PFSK-1 (cell line): Measurements from ENCODE around the gene SLC24A3.

Experiments used
- FOXP2 ChIP-seq: optimal IDR thresholded peaks from 2 replicates; pipeline ENCODE3; 2011; ENCODE audit warnings: borderline replicate concordance, control low read depth, inconsistent platforms; ENCODE audit not compliant: insufficient read depth; ENCODE audit errors: extremely low read length, extremely low read depth
- POLR2AphosphoS5 ChIP-seq: IDR thresholded peaks from 2 replicates; pipeline ENCODE4 v1.6.1; 2012; ENCODE audit warnings: low read depth, mild to moderate bottlenecking, control low read depth, low read length, moderate library complexity
- TAF1 ChIP-seq: IDR thresholded peaks from 2 replicates; pipeline ENCODE4 v1.6.1; 2012; ENCODE audit warnings: low read length, control low read depth, borderline replicate concordance; ENCODE audit not compliant: insufficient read depth

DNA sequence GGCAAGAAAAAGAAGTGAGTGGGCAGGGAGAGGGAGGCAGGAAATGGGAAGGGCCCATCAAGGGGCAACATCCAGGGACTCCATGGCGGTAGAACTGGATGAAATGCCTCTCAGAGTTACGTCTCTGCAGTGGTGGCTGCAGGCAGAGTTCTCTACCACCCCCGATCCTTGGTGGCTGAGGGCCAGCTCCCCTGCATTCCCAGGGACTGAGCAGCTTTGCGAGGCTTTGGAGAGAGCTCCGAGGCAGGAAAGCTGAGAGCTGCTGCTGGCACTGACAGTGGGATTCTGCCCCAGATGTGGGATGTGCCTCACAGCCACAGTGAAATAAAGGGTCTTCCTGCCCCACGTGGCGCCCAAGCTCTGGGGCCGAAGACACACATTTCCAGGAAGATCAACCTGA, 236.6 kb downstream of the SLC24A3 start:
- TF ChIP-seq POLR2AphosphoS5, result no peak
- TF ChIP-seq FOXP2, result no peak
- TF ChIP-seq TAF1, result no peak
